H1 (cell line): ENCODE measurements around the gene PLAU. TPM values are rescaled to one million over a fixed set of nuclear protein-coding genes. Genes with fewer than 3 reads are reported as not detected.

Source experiments
- CTCF ChIA-PET: fragments of 300-600 bp; sonication (Branson Sonifier 250); formaldehyde crosslinking; loops from one replicate; lab custom pipeline; 2021; ENCODE audit not compliant: partially characterized antibody; lab: Charles Lee
- POLR2A ChIA-PET: fragments of 300-600 bp; sonication (Branson Sonifier 250); formaldehyde crosslinking; loops from one replicate; lab custom pipeline; 2021; ENCODE audit warnings: inconsistent platforms; ENCODE audit not compliant: partially characterized antibody; lab: Charles Lee
- DNase-seq, 2 experiments: peaks; one replicate each; pipeline versions ENCODE4 v3.0.0 to v3.0.0-alpha.2; 2010 to 2022; ENCODE audit warnings: low spot score in 2 of 2, low read depth in 1 of 2, mixed read lengths in 1 of 2
- FAIRE-seq: peaks from 2 replicates; lab custom pipeline; 2011; peaks lifted over from hg19 to GRCh38; lab: Jason Lieb, UNC
- H2AFZ ChIP-seq: 2 replicates; pipeline ENCODE4 v1.8.1; 2012; ENCODE audit warnings: low read length, inconsistent platforms
- H2AK5ac ChIP-seq: 2 replicates; pipeline ENCODE4 v1.6.1; 2013; ENCODE audit warnings: low read depth, low read length
- H2BK120ac ChIP-seq: replicated peaks from 2 replicates; pipeline ENCODE3; 2013; ENCODE audit warnings: low read depth, low read length, inconsistent platforms
- H2BK12ac ChIP-seq: 2 replicates; pipeline ENCODE4 v1.6.1; 2013; ENCODE audit warnings: low read depth, low read length
- H2BK15ac ChIP-seq: 2 replicates; pipeline ENCODE4 v1.6.1; 2013; ENCODE audit warnings: low read length
- H2BK20ac ChIP-seq: 2 replicates; pipeline ENCODE4 v1.6.1; 2013; ENCODE audit warnings: low read length
- H2BK5ac ChIP-seq: 2 replicates; pipeline ENCODE4 v1.6.1; 2013; ENCODE audit warnings: low read depth, low read length
- H3K14ac ChIP-seq: 2 replicates; pipeline ENCODE4 v1.6.1; 2013; ENCODE audit warnings: inconsistent platforms; ENCODE audit not compliant: insufficient read length
- H3K18ac ChIP-seq: 2 replicates; pipeline ENCODE4 v1.6.1; 2013; ENCODE audit warnings: low read length; ENCODE audit errors: extremely low read depth
- H3K23ac ChIP-seq: 2 replicates; pipeline ENCODE4 v1.6.1; 2013; ENCODE audit warnings: inconsistent platforms; ENCODE audit not compliant: insufficient read length
- H3K23me2 ChIP-seq: 2 replicates; pipeline ENCODE4 v1.6.1; 2013; ENCODE audit warnings: low read depth, low read length
- H3K27ac ChIP-seq: 2 replicates; pipeline ENCODE4 v1.6.1; 2011; ENCODE audit warnings: low read depth, low read length, inconsistent platforms
- H3K27me3 ChIP-seq, 4 experiments: replicated peaks in 1 of 4; 1 replicate in 1 of 4; 2 replicates in 3 of 4; pipeline versions ENCODE4 v1.6.1 to v1.8.1; 2011 to 2013; ENCODE audit warnings: low read length in 3 of 4, mild to moderate bottlenecking in 3 of 4, inconsistent platforms in 2 of 4, mixed read lengths in 2 of 4, moderate library complexity in 1 of 4; ENCODE audit not compliant: control insufficient read depth in 3 of 4, insufficient read depth in 3 of 4; ENCODE audit errors: extremely low read depth in 1 of 4
- H3K36me3 ChIP-seq, 4 experiments: 2 replicates each; pipeline versions ENCODE4 v1.6.1 to v1.8.1; 2011 to 2013; ENCODE audit warnings: mild to moderate bottlenecking in 4 of 4, low read length in 3 of 4, moderate library complexity in 2 of 4, control low read depth in 1 of 4, inconsistent platforms in 1 of 4; ENCODE audit not compliant: insufficient read depth in 4 of 4, control insufficient read depth in 2 of 4
- H3K4ac ChIP-seq: replicated peaks from 2 replicates; pipeline ENCODE3; 2013; ENCODE audit warnings: low read length, low read depth, mixed read lengths, inconsistent platforms; ENCODE audit not compliant: insufficient read length
- H3K4me1 ChIP-seq, 4 experiments: replicated peaks in 1 of 4; 1 replicate in 1 of 4; 2 replicates in 3 of 4; pipeline versions ENCODE4 v1.6.1 to v1.8.1; 2011 to 2013; ENCODE audit warnings: low read length in 3 of 4, inconsistent platforms in 2 of 4, mixed read lengths in 1 of 4; ENCODE audit not compliant: insufficient read depth in 4 of 4, control insufficient read depth in 3 of 4
- H3K4me2 ChIP-seq, 2 experiments: 2 replicates each; pipeline versions ENCODE4 v1.6.1 to v1.8.1; 2011 to 2013; ENCODE audit warnings: low read depth in 2 of 2, low read length in 2 of 2, control low read depth in 1 of 2, inconsistent platforms in 1 of 2, mild to moderate bottlenecking in 1 of 2; ENCODE audit not compliant: insufficient read depth in 1 of 2
- H3K4me3 ChIP-seq, 4 experiments: fragments of 200-600, 300-600 bp in 1 of 4; sonication (generic), shearing (Covaris generic), sonication (Bioruptor Twin) in 1 of 4; 2 replicates each; pipeline versions ENCODE4 v1.5.1 to v1.8.1; 2011 to 2016; ENCODE audit warnings: low read length in 4 of 4, low read depth in 3 of 4, control low read depth in 2 of 4, inconsistent platforms in 2 of 4, mild to moderate bottlenecking in 2 of 4, mixed read lengths in 1 of 4, moderate library complexity in 1 of 4; ENCODE audit not compliant: insufficient read depth in 2 of 4; ENCODE audit errors: extremely low read depth in 1 of 4
- H3K56ac ChIP-seq: replicated peaks from 2 replicates; pipeline ENCODE3; 2013; ENCODE audit warnings: low read depth, mild to moderate bottlenecking, mixed read lengths, low read length, inconsistent platforms; ENCODE audit not compliant: insufficient read length
- H3K79me1 ChIP-seq: 2 replicates; pipeline ENCODE4 v1.6.1; 2013; ENCODE audit warnings: low read depth, low read length, control low read depth
- H3K79me2 ChIP-seq, 2 experiments: 2 replicates each; pipeline versions ENCODE4 v1.6.1 to v1.8.1; 2012 to 2013; ENCODE audit warnings: low read length in 2 of 2, mild to moderate bottlenecking in 2 of 2, inconsistent platforms in 1 of 2; ENCODE audit not compliant: insufficient read depth in 2 of 2, control insufficient read depth in 1 of 2
- H3K9ac ChIP-seq, 4 experiments: replicated peaks in 1 of 4; 1 replicate in 1 of 4; 2 replicates in 3 of 4; pipeline versions ENCODE4 v1.6.1 to v1.8.1; 2011 to 2013; ENCODE audit warnings: low read depth in 3 of 4, low read length in 3 of 4, control low read depth in 2 of 4, mild to moderate bottlenecking in 2 of 4, moderate library complexity in 2 of 4, inconsistent platforms in 1 of 4; ENCODE audit errors: extremely low read depth in 1 of 4
- H3K9me3 ChIP-seq, 2 experiments: 2 replicates each; pipeline versions ENCODE4 v1.6.1 to v1.8.1; 2012 to 2013; ENCODE audit warnings: mild to moderate bottlenecking in 2 of 2, moderate library complexity in 2 of 2, control low read depth in 1 of 2, inconsistent platforms in 1 of 2, low read depth in 1 of 2, low read length in 1 of 2, mixed read lengths in 1 of 2; ENCODE audit not compliant: insufficient read depth in 2 of 2
- H4K20me1 ChIP-seq, 2 experiments: replicated peaks in 1 of 2; 2 replicates each; pipeline versions ENCODE3 to v1.8.1; 2011 to 2013; ENCODE audit warnings: inconsistent platforms in 2 of 2, low read length in 2 of 2, mild to moderate bottlenecking in 1 of 2; ENCODE audit not compliant: insufficient read depth in 2 of 2, control insufficient read depth in 1 of 2
- H4K5ac ChIP-seq: 2 replicates; pipeline ENCODE4 v1.6.1; 2013; ENCODE audit warnings: low read length, low read depth, mixed read lengths, inconsistent platforms; ENCODE audit not compliant: insufficient read length
- H4K8ac ChIP-seq: 2 replicates; pipeline ENCODE4 v1.8.0; 2013; ENCODE audit warnings: mild to moderate bottlenecking, moderate library complexity, low read length, inconsistent platforms; ENCODE audit not compliant: insufficient read depth; ENCODE audit errors: extremely low read depth
- H4K91ac ChIP-seq: replicated peaks from 2 replicates; pipeline ENCODE3; 2013; ENCODE audit warnings: low read length, mixed read lengths, inconsistent platforms; ENCODE audit not compliant: insufficient read length
- JUND ChIP-seq: IDR thresholded peaks from 2 replicates; pipeline ENCODE4 v1.6.1; 2011; ENCODE audit warnings: mild to moderate bottlenecking, improper control_type of control experiment, low read length
- KDM5A ChIP-seq: fragments of 200-600 bp; IDR thresholded peaks from 2 replicates; pipeline ENCODE4 v1.7.1; 2012; ENCODE audit warnings: mild to moderate bottlenecking, low read length, inconsistent platforms, mixed read lengths
- POLR2A ChIP-seq, 2 experiments: IDR thresholded peaks; 1 replicate in 1 of 2; 2 replicates in 1 of 2; pipeline ENCODE4 v1.6.1; 2011; ENCODE audit warnings: low read depth in 2 of 2, low read length in 2 of 2, mild to moderate bottlenecking in 2 of 2; ENCODE audit errors: control extremely low read depth in 1 of 2
- SAP30 ChIP-seq: fragments of 300-600 bp; sonication (generic); IDR thresholded peaks from 2 replicates; pipeline ENCODE4 v1.7.1; 2012; ENCODE audit warnings: low read length, moderate library complexity, mild to moderate bottlenecking, inconsistent platforms; ENCODE audit not compliant: insufficient read depth, insufficient replicate concordance
- SIX5 ChIP-seq: IDR thresholded peaks from 2 replicates; pipeline ENCODE4 v1.6.1; 2011; ENCODE audit warnings: mild to moderate bottlenecking, low read depth, low read length
- SP2 ChIP-seq: IDR thresholded peaks from 2 replicates; pipeline ENCODE4 v1.6.1; 2012; ENCODE audit warnings: mild to moderate bottlenecking, low read length, inconsistent platforms
- TBP ChIP-seq: IDR thresholded peaks from 2 replicates; pipeline ENCODE4 v1.6.1; 2011; ENCODE audit warnings: low read depth, low read length, improper control_type of control experiment
- WGBS, 2 experiments: shearing (Covaris generic) in 1 of 2; methylation state at CpG; one replicate each; pipeline versions ENCODE4 v1.1.6 to v1.1.7; 2013 to 2015; ENCODE audit warnings: low lambda C conversion rate in 2 of 2, mixed read lengths in 2 of 2, inconsistent platforms in 1 of 2, low coverage in 1 of 2, missing lambda C conversion rate in 1 of 2; ENCODE audit not compliant: insufficient replicate concordance in 2 of 2, insufficient coverage in 1 of 2, insufficient read length in 1 of 2; ENCODE audit errors: extremely low coverage in 1 of 2, missing lambda C conversion rate in 1 of 2; 5-methylcytosine and 5-hydroxymethylcytosine counted together
- polyA plus RNA-seq, 7 experiments: library from polyadenylated mRNA; depleted of rRNA in 3 of 7; stranded (reverse) in 5 of 7; unstranded in 2 of 7; fragments of >200 nt in 5 of 7; fragments of 200-250 nt in 2 of 7; gene quantifications; 1 replicate in 5 of 7; 2 replicates in 1 of 7; 4 replicates in 1 of 7; pipeline versions ENCODE4 v1.2.1 to v1.2.3, GENCODE V29; 2011 to 2013; ENCODE audit warnings: missing spikeins in 2 of 7, mixed read lengths in 2 of 7
- total RNA-seq: library from RNA; stranded (reverse); fragmentation: NEBNext Ultra II Directional; extraction: Animal tissue kit (Norgen Biotek cat#: 25700); gene quantifications from 2 replicates; pipeline ENCODE4 v1.2.1, GENCODE V29; 2021
- TF ChIP-seq, protein P1 (sequence below): IDR thresholded peaks from 2 replicates; pipeline ENCODE4 v1.6.1; 2011; ENCODE audit warnings: low read length, improper control_type of control experiment

PLAU gene
- total and polyA plus RNA-seq, 2 of the 8 experiments (the other 6 are each of a cell fraction or from before 2014, with no cell fraction given): 16.2 to 26.1 TPM

DNA sequence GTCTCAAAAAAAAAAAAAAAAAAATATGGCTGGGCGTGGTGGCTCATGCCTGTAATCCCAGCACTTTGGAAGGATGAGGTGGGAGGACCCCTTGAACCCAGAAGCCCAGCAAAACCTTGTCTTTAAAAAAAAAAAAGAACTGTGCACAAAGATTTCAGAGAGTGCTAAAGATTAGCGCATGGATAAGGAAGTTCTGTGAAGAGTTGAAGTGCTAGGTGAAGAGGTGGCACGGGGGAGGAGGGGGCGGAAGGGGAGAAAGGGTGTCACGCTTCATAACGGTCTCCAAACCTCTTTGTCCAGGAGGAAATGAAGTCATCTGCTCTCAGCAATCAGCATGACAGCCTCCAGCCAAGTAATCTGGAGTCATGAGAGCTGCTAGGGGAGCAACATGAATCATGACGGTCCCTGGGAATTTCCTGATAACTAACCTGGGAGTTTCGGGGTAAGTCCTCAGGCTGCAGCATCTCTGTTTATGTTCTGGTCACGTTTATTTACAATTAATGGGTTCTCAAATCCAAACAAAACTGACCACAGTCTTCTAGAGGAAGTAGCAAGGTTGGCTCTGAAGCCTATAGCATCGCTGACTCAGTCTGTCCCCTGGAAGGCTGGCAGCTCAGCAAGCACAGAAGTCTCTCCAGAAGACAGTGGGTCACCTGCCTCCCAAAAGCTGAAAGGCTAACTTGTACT is 1.9 kb upstream of the PLAU start:
- Histone ChIP-seq H3K4me2 (peak overlapping the region in 1 of 2 experiments; percentile 92; a peak in 1 of 4 replicates), H3K14ac (no peak overlapping the region), H3K4me1 (peaks cover 15 to 30% (median 24%) of the 10 kb centered on the region in 4 experiments), H3K56ac (no peak overlapping the region), H4K91ac (no peak overlapping the region), H2AFZ (no peak overlapping the region), H3K27me3 (peaks cover 3 to 19% (median 12%) of the 10 kb centered on the region in 4 experiments; a peak in 6 of 7 replicates), H3K18ac (no peak overlapping the region; the same call in 1 of the 2 replicates), H3K9me3 (no peaks in the 10 kb centered on the region), H3K23me2 (peaks cover 12% of the 10 kb centered on the region; the same call in 1 of the 2 replicates), H3K79me1 (no peaks in the 10 kb centered on the region; the same call in 1 of the 2 replicates), H4K20me1 (no peaks in the 10 kb centered on the region), H3K4me3 (no peak overlapping the region), H3K4ac (no peak overlapping the region), H2BK12ac (peak overlapping the region; percentile 77; the same call in 1 of the 2 replicates), H3K36me3 (no peaks in the 10 kb centered on the region), H3K23ac (no peak overlapping the region), H4K8ac (no peak overlapping the region), H2BK20ac (peak overlapping the region; percentile 73; the same call in 1 of the 2 replicates), H2BK5ac (no peak overlapping the region; the same call in 1 of the 2 replicates), H4K5ac (no peak overlapping the region), H2AK5ac (peak overlapping the region; percentile 83; the same call in 1 of the 2 replicates), H3K79me2 (no peaks in the 10 kb centered on the region), H3K27ac (no peak overlapping the region), H3K9ac (no peak overlapping the region), H2BK15ac (peak overlapping the region; percentile 66; the same call in 1 of the 2 replicates), H2BK120ac (no peak overlapping the region)
- no peak for DNase-seq
- no peak for FAIRE-seq
- ChIA-PET CTCF (interaction anchor here (0.7 to 3.5 kb wide), 3 partner anchors 22 to 195 kb away, joined by 3 to 17 read pairs (median 11); no protein-coding TSS in a partner anchor), POLR2A (interaction anchor here (0.8 to 4.2 kb wide), 4 partner anchors 10 to 58 kb away, joined by 3 to 23 read pairs (median 4); no protein-coding TSS in a partner anchor)
- no peak for TF ChIP-seq JUND
- no peak for TF ChIP-seq POLR2A (IDR thresholded peaks at IDR 0.05; ENCODE audit: control extremely low read depth in 1 of 2, low read depth in 2 of 2, low read length in 2 of 2)
- no peak for TF ChIP-seq SAP30
- TF ChIP-seq, protein P1, sequence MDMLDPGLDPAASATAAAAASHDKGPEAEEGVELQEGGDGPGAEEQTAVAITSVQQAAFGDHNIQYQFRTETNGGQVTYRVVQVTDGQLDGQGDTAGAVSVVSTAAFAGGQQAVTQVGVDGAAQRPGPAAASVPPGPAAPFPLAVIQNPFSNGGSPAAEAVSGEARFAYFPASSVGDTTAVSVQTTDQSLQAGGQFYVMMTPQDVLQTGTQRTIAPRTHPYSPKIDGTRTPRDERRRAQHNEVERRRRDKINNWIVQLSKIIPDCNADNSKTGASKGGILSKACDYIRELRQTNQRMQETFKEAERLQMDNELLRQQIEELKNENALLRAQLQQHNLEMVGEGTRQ: no peak
- TF ChIP-seq SP2: no peak
- TF ChIP-seq SIX5: no peak
- no peak for TF ChIP-seq TBP
- no peak for TF ChIP-seq KDM5A
- WGBS, 2 experiments: 71% methylated on average over 8 of the region's 10 CpGs; no CpG with 5 or more reads in 1 of the 2 experiments
